Heart left ventricle (tissue), 16 donors: ENCODE results near the gene KLHL6. TPM values are rescaled to one million over a fixed set of nuclear protein-coding genes. Genes with fewer than 3 reads are reported as not detected.

ENCODE experiments used
- ATAC-seq, 4 donors: fragments of 200-7000 bp; cut with Tn5 transposase; one replicate each; pipeline ENCODE4 v1.9.1; 2020 to 2022; ENCODE audit warnings: moderate library complexity in 4 of 4, mild to moderate bottlenecking in 3 of 4, moderate number of reproducible peaks in 1 of 4
- DNase-seq, 5 donors: peaks; one replicate each; pipeline ENCODE4 v3.0.0-alpha.2; 2020
- H3K27ac ChIP-seq, 12 donors: fragments of 200-600 bp; sonication (generic) in 4 of 12; one replicate each; pipeline versions ENCODE4 v1.5.0 to v1.8.0; 2016 to 2022; ENCODE audit warnings: mild to moderate bottlenecking in 2 of 12
- H3K27me3 ChIP-seq, 9 donors: fragments of 200-600 bp; sonication (generic) in 2 of 9; one replicate each; pipeline versions ENCODE4 v1.5.1 to v1.8.0; 2016 to 2022; ENCODE audit warnings: mild to moderate bottlenecking in 3 of 9
- H3K36me3 ChIP-seq, 9 donors: fragments of 200-600 bp; sonication (generic) in 2 of 9; one replicate each; pipeline versions ENCODE4 v1.5.0 to v1.8.0; 2018 to 2022; ENCODE audit warnings: mild to moderate bottlenecking in 2 of 9
- H3K4me1 ChIP-seq, 12 donors: fragments of 200-600 bp; sonication (generic) in 4 of 12; one replicate each; pipeline versions ENCODE4 v1.5.0 to v1.8.0; 2016 to 2022; ENCODE audit warnings: mild to moderate bottlenecking in 3 of 12
- H3K4me3 ChIP-seq, 12 donors: fragments of 200-600 bp; sonication (generic) in 4 of 12; one replicate each; pipeline versions ENCODE4 v1.5.0 to v1.8.0; 2017 to 2022; ENCODE audit warnings: mild to moderate bottlenecking in 9 of 12, moderate library complexity in 4 of 12
- H3K9me3 ChIP-seq, 12 donors: fragments of 200-600 bp; sonication (generic) in 4 of 12; one replicate each; pipeline versions ENCODE4 v1.5.0 to v1.8.0; 2016 to 2022; ENCODE audit warnings: mild to moderate bottlenecking in 1 of 12
- CTCF ChIP-seq, 12 donors: fragments of 200-600 bp; sonication (generic) in 4 of 12; IDR thresholded peaks; one replicate each; pipeline versions ENCODE4 v1.5.0 to v1.8.0; 2018 to 2022; ENCODE audit warnings: antibody characterized with exemption in 12 of 12, mild to moderate bottlenecking in 5 of 12
- POLR2A ChIP-seq, 2 donors: fragments of 450-650 bp; IDR thresholded peaks; one replicate each; pipeline ENCODE4 v1.6.1; 2017; ENCODE audit warnings: antibody characterized with exemption in 2 of 2, mild to moderate bottlenecking in 2 of 2, moderate library complexity in 2 of 2
- WGBS, 4 donors: extraction: QIAGEN DNeasy Blood & Tissue Kit in 2 of 4; methylation state at CpG; one replicate each; pipeline versions ENCODE4 v1.1.5 to v1.1.7; 2013 to 2018; 5-methylcytosine and 5-hydroxymethylcytosine counted together
- intact Hi-C, 10 donors: fragments of 100-400 bp; cut with DNase I; formaldehyde crosslinking; loops; one replicate each; pipeline versions ENCODE4 v1.11.1 to v1.14.2; 2022
- polyA plus RNA-seq, 2 donors: library from polyadenylated mRNA; stranded (reverse); fragments of 200-250 nt; gene quantifications; one replicate each; pipeline ENCODE4 v1.2.3, GENCODE V29; 2013
- total RNA-seq, 9 donors: library from RNA; depleted of rRNA in 2 of 9; stranded (reverse); fragments of >200 nt in 2 of 9; fragmentation: NEBNext Ultra II Directional in 3 of 9; extraction: Animal tissue kit (Norgen Biotek cat#: 25700) in 3 of 9; gene quantifications; one replicate each; pipeline versions ENCODE4 v1.1.0 to v1.2.4, GENCODE V29; 2016 to 2023
- donor health status: ischemic (EF 13 %, LVEDD 7.1; RV severe dilation, severe dysfunction).
- donor health status: healthy with polysubstance abuse.
- donor health status: DM: no; HTN: yes; CAD: no.
- donor health status: DM: no; HTN: no; CAD: no.
- donor health status: ischemic (EF 25% LVEDD 6.9; RV normal size, moderate dysfunction).
- donor health status: ischemic (EF 25% LVEDD 5.7; RV mildly dilated, moderate dysfunction).
- donor health status: healthy.
- donor health status: DM: yes; HTN: yes; CAD: no.
- donor health status: ischemic (EF 35%, LVEDD 5.7; RV mildly dilated, moderate dysfunction).
- donor health status: nonischemic (EF 11% LVEDD 7.7; RV severe dilation, severe dysfunction).
- donor health status: DM: yes; HTN: yes; CAD: no.
- donor health status: PGD.
- donor health status: ischemic (EF 29% LVEDD 5.4; RV normal size, mild dysfunction).
- donor health status: nonischemic (EF 23%, LVEDD 6.1; RV moderate dilation, normal function).

The KLHL6 gene
- total and polyA plus RNA-seq, 11 donors = 0.46 to 8.1 (median 0.83) TPM

DNA sequence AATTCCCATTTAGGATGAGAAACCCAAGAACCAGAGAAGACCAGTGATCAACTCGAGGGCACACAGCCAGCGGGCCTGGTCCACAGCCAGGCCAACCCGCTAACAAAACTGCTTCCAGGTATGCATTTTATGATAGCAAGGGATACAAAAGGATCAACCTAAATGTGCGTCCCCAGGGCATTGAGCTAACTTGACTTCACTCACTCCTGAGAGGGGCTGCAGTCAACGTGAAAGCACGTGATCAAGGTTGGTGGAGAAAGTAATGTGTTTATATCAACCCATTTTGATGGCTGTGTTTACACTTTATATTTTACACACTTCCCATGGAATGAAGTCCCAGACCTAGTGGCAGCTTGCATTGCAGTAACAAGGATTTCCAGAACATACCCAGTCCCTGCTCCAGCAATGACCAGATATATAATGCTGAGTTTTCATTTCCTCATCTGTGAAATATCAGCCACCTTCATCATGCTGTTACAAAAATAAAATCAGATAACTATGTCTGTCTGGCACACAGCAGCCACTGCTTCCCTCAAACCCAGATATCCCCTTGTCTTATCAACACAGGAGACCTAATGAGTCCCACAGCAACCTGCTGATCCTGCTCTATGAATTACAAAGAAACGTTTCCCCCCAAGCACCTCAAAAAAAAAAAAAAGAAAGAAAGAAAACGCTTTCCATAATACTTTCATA lies 2.0 kb downstream of the KLHL6 start:
- H3K4me1 ChIP-seq = peaks cover 0 to 53% (median 5%) of the 10 kb centered on the region in 12 donors

DNA sequence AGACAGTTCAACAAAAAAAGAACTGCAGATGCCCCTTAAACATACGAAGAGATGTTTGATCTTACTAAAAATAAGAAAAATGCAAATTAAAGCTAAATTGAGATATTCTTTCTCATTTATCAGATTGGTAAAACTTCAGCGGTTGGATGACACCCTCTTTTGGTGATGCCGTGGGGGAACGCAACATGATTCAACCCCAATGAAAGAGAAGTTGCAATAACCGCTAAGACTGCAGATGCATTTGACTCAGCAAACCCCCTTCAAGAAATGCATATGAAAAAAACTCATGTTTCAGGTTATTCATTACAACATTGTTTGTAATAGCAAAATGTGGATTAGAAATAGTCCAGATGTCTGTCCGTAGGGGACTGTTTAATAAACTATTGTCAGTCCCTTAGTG lies 3.6 kb downstream of the KLHL6 start:
- WGBS, 4 donors = 89 to 94% (median 90%) methylated on average over 6 of the region's 6 CpGs
- TF ChIP-seq CTCF (IDR thresholded peaks at IDR 0.05) = no peak
- Histone ChIP-seq H3K4me1 (peaks cover 0 to 57% (median 5%) of the 10 kb centered on the region in 12 donors), H3K27ac (peak overlapping the region in 5 of 12 donors; percentile 2 to 82 (median 71)), H3K4me3 (no peak overlapping the region), H3K9me3 (no peaks in the 10 kb centered on the region), H3K36me3 (no peaks in the 10 kb centered on the region), H3K27me3 (no peaks in the 10 kb centered on the region)
- ATAC-seq = no peak
- intact Hi-C loops = loop anchor here in 2 of 10 donors (2.0 to 10.0 kb wide), 2 partner anchors 77 kb away; no protein-coding TSS in a partner anchor
- DNase-seq = no peak

More for the DNA sequence above, 2.0 kb downstream of the KLHL6 start:
- DNase-seq = no peak
- peak overlapping the region; percentile 4 to 88 (median 70) for H3K27ac ChIP-seq
- TF ChIP-seq POLR2A (IDR thresholded peaks at IDR 0.05) (no peak), CTCF (IDR thresholded peaks at IDR 0.05) (no peak)
- no peak for ATAC-seq
- H3K4me3 ChIP-seq = peak overlapping the region in 7 of 12 donors; percentile 10 to 53 (median 26)
- whole genome bisulfite sequencing, 4 donors = 55 to 71% (median 62%) methylated on average over 8 of the region's 8 CpGs
- H3K27me3 ChIP-seq = no peaks in the 10 kb centered on the region
- H3K9me3 ChIP-seq = no peaks in the 10 kb centered on the region
- no peaks in the 10 kb centered on the region for H3K36me3 ChIP-seq
- intact Hi-C loops = loop anchor here in 2 of 10 donors (2.0 to 10.0 kb wide), 2 partner anchors 79 kb away; no protein-coding TSS in a partner anchor

DNA sequence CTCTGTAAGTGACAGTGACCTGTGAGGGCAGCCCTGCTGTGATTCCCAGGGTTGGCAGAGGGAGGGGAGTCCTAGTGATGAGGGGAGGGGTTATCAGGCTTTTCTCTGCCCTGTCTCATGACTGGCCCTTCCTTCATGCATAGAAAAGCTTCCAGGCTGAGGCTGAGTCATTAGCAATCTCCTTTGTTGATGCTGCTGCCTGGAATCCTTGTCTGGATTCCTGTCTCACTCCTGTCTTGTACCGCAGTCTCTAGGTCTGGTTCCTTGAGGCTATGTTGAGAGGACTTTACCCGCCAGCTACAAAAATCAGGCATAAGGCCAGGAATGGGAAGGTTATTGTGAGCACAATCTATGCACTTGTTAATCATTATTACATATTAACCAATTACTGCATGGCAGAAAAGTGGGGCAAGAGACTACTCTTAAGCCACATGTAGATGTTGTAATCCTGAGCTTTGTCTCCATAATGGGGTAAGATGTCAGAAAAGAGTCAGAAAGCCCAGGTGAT lies 7.2 kb downstream of the KLHL6 start:
- H3K27me3 ChIP-seq = no peaks in the 10 kb centered on the region
- H3K4me3 ChIP-seq = no peak overlapping the region
- no peak overlapping the region for H3K27ac ChIP-seq
- H3K9me3 ChIP-seq = no peaks in the 10 kb centered on the region
- intact Hi-C loops = no loop called here
- no peak for TF ChIP-seq POLR2A (IDR thresholded peaks at IDR 0.05)
- no peak for TF ChIP-seq CTCF (IDR thresholded peaks at IDR 0.05)
- H3K36me3 ChIP-seq = no peaks in the 10 kb centered on the region
- WGBS, 4 donors = 74 to 85% (median 80%) methylated on average over 2 of the region's 2 CpGs
- H3K4me1 ChIP-seq = peaks cover 0 to 56% (median 3%) of the 10 kb centered on the region in 12 donors
- DNase-seq = no peak
- no peak for ATAC-seq

- no peak for ATAC-seq
- no peak overlapping the region for H3K27ac ChIP-seq
- peaks cover 0 to 51% (median 3%) of the 10 kb centered on the region in 12 donors for H3K4me1 ChIP-seq
- no peaks in the 10 kb centered on the region for H3K36me3 ChIP-seq
- WGBS, 4 donors = 96 to 97% (median 97%) methylated on average over 19 of the region's 19 CpGs
- TF ChIP-seq CTCF (IDR thresholded peaks at IDR 0.05) = no peak
- TF ChIP-seq POLR2A (IDR thresholded peaks at IDR 0.05) = no peak
- intact Hi-C loops = no loop called here
- no peaks in the 10 kb centered on the region for H3K9me3 ChIP-seq
- H3K27me3 ChIP-seq = no peaks in the 10 kb centered on the region
- no peak for DNase-seq
- H3K4me3 ChIP-seq = no peak overlapping the region
Observed at GRCh38 chr3:183546625-183547024, 8.9 kb downstream of the KLHL6 start.
